Measurements from ENCODE around the gene UQCC3.
A peak's percentile ranks its signal among the peaks of the same experiment; 100 is the strongest.

Gene UQCC3

DNA sequence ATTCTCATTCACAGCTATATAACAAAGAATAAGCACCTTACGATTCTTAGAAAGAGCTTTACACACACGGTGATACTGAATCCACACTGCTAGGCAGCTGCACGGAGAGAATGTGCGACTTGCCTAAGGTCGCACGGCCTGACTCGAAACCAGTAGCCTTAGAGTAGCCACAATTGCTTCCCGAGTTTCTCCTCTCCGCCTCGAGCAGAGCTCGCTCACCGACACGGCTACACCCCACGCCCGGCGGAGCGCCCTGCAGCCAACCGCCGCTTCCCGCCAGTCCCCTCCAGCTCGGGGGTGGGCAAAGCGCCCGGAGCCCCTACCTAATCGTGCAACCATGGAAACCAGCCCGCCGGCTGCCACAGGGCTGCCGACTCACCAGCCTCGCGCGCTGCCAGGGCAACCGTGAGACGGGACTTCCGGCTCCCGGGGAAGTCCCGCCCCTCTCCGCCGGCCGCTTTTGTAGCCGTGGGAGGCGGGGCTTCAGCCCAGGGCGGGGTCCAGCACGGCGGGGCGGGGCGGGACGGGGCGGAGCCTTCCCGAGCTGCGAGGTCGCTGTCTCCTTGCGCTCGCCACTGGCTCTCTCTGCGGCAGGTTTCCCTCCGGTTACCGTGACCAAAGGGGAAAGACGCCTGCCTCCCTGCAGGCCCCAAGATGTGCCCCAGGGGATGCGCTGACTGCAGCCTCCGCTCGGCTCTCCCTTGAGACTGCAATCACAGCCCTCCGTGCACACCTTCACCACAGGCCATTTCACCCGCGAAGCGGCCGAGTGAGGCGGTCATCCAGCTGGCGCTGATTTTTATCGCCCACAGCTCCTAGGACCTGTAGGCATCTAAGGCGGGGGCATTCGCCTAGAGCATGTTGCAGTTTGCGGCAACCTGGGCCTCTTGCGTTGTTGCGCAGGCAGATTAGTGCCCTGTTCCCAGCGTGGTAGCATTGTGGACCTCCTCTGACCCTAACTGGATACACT, 34.7 kb downstream of the UQCC3 start:
- peak; percentile 92 for DNase-seq

DNA sequence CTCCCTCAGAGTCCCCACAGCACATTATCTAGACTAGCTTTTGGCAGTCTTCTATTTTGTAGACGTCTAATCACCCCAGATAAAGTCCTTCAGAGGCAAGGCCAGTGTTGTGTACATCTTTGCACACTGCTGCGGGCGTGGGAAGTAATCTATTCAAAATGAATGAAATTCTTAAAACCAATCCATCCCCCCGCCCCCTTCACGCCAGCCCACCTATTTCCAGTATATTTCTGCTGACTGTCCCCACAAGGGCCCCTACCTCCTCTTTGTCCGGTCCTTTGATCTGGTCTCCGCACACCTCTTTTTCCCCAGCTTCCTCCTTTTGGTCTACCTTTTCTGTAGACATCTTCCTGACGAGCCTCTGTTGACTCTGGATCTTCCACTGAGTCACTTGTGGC, 35.4 kb downstream of the UQCC3 start:
- DNase-seq: no peak

DNA sequence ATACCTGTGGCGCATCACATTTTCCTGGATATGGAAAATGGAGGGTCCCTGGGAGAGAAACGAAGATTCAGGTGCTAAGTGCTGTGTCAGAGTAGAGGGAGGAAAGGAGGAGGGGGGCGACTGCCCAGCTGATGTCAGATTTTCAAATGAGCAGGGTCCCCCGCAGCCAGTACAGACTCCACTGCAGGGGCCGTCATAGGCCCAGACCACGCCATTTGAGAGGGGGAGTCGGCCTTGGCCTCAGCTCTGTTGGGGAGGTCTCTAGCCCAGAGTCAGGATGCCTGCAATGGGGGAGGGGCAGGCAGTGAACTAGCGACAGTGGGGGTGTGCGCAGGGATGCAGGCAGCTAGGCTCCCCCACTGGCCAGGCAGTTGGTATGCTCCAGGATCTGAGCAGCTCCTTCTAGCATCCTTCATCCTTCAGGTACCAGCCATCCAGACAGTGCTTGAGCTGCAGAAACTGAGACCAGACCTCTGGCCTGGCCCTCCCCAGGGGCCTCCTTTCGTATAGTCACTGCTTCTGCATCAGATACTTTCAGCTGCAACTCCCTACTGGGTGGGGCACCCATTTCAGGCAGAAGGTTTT, 35.9 kb downstream of the UQCC3 start, which contains the start of the genes BSCL2 and GNG3:
BSCL2 (minus strand) TSS at position 148 of the 585 bp plus-strand sequence. CDS start 229 bp downstream, outside the sequence.
GNG3 (plus strand) TSS at position 400 of the 585 bp plus-strand sequence. CDS start 620 bp downstream, outside the sequence.
- no peak for DNase-seq

DNA sequence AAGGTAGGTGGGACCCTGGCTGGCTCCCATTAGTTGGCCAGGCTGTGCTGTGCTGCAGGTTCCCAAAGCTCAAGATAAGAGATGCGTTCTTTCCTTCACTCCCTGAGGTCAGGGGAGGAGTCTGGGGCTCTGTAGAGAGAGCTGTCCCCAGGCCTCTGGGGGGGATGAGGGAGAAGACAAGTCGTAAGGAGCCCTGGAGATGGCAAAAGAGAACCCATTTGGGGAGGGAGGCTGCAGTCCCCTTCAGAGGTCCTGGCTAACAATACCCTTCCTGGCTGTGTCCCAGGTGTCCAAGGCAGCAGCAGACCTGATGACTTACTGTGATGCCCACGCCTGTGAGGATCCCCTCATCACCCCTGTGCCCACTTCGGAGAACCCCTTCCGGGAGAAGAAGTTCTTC, 36.9 kb downstream of the UQCC3 start:
- no peak for DNase-seq

DNA sequence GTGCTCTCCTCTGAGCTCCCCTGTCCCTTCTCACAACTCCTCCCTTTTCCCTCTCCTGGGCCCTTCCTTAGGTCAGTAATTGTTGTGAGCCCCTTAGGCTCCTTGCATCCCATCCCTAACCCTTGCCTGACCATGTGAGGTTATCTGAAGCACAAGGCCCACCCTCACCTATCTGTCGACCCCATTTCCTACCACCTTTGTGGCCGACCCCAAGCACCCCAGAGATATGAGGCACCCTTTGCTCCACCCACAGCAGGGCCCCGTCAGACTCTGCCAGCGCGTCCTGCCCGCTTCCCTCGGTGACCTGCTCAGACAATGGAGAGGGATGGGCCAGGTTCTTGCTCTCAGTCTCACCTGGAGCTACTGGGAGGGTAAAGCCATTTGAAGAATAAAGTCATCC, 37.3 kb downstream of the UQCC3 start:
- DNase-seq: peak; percentile 46

DNA sequence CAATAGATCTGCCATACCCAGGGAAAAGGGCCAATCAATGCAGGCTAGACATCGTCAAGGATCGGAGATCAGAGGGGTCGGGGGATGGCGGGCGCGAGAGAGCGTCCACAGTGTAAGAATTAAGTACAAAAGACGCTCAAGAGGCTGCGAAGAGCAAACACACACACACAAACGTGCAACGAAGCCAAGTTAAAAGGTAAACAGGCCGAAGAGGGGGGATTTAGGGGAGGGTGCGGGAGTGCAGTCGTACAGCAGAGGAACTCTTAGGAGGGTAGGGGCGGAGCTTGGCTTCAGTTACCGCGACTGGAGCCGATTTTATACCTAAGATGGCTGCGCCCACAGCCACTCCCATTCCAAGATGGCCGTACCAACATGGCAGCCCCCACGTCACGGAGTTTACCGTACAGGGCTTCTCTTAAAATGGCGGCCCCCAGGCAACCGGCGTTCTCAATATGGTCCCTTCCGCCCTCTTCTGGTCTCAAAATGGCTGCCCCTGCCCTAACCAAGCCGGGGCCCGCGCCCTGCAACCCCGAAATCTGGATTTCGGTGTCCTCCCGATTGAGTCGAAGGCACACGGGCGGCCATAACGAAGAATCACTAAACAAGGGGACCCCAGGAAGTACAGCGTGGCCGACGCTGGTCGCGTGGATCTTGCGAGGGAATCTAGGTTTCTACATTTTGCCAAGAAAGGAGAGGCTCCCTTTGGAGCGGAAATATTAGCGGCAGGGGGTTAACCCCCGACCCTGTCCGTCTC, 38.0 kb downstream of the UQCC3 start:
- DNase-seq: peak; percentile 96

DNA sequence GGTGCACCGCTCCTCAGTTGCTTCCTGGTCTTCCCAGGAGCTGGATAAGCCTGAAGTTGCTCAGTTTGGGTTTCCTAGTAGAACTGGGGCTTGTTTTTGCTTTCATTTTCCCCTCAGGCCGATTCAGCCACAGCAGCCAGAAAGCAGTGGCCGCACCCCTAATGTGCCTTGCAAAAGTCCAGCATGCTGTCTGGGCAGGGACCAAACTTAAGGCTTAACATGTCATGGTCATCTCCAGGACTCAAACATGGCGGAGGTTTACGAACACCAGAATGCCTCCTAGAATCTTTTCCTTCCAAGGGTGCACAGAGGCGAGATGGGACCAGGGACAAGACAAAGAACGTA, 38.5 kb downstream of the UQCC3 start:
- DNase-seq: peak; percentile 24

DNA sequence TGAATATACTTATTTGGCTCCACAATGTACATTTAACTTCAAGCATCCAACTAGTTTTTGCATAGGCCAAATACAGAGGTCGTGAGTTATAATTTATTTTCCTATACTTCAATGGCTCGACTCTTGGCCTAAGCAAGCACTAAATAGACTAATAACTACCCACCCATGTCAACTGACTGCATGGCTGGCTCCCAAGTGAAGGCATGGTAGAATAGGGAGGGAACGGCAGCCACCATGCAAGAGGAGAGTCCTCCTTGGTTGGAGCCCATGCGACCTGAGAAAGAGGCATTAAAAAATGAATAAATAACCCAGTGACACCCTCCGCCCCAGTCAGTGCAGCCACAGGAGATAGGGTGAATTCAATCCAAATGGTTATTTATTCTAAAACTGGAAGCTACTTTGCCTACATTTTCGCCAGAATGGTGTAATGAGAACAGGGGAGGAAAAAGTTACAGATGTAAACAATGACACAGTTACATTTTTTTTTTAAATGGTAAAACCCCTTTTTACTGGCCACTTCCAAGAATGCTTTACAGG, 40.9 kb downstream of the UQCC3 start:
- no peak for DNase-seq

DNA sequence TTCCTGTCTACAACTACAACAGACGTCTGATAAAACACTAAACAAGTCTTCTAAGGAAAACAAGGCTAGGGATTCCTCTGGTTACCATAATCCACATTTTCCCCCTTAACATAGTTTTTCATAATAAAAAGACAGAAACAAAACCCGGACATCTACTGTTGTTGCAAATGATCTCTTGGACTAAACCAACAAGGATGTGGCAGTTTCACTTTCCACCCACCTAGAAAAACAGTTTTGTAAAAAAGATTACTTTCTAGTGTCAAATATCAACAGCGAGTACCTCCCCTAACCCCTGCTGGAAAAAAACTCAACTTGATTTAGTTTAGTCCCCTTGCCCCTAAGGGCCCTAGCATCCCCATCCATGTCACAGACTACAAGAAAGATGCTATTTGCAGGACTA, 41.4 kb downstream of the UQCC3 start:
- DNase-seq: no peak

DNA sequence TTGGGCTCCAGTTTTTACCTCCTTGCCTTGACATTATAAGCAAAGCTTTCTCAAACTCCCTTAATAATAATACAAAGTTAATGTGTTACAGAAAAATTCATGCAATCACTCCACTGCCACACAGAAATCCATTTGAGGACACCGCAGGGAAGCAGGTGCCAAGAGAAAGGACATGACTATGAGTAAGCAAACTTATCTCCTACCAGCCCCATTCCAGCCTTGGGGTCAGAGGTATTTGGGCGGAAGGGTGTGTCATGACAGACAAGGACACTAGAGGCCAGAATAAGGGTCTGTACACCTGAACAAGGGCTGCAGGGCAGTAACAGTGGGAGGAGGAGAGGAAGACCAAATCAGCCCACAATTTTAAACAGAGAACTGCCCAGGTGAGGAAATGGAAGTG, 41.9 kb downstream of the UQCC3 start:
- no peak for DNase-seq

DNA sequence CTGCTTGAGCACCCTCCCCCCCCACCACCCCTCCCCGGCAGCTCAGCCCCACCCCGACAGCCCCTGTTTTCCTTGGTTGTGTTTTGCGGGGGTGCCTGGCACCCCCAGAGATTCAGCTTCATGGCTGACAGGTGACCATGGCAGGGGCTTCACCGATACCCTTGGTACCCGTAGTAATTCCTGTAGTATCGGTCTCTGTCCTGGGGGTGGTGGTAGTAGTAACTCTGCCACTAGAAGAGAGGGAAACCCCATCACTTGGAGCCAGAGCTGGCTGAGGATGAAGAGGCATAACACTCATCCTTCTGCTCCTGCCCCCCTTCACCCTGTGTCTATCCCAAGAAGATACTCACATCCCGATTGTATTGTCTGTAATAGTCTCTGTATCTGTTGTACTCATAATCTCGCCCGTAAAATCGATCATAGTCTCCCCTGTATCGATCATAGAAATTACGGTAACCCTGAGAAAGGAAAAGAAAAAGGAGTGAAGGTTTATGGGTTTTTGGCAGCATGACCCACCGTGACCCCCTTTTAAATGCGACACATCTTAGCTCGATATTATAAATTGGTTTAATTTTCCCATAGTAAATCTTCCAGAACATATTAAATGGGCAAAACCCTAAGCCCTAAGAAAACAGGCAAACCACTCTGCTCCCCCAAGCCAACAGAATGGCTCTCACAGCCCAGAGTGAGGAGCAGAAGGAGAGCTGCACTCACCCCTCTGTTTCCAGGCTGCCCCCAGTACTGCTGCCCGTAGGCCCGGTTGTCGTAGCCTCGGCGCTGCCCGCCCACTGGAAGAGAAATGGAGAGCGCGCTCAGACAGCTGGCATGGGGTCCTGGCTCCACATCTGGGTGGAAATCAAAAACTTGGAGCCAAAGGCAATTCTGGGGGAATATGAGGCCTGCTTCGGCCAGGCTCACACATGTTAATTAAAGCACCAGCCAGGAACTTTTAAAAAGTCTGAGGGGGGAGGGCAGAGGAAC, 44.0 kb downstream of the UQCC3 start:
- no peak for DNase-seq

DNA sequence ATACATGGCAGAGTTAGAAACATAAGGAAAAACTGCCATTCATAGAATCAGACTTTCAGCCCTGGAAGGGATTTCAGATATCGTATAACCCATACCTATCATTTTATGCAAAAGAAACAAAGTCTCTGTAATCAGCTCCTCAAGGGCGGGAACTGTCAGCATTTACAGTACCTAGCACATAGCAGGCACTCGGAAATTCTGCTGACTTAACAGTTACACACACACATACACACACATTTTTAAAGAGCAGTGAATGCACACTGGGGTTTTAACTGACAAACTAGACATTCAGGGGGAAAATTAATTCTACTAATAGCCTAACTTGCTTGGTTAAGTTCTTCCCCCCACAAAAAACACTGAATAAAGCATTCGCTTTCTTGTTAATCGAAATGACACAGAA, 44.7 kb downstream of the UQCC3 start:
- no peak for DNase-seq

DNA sequence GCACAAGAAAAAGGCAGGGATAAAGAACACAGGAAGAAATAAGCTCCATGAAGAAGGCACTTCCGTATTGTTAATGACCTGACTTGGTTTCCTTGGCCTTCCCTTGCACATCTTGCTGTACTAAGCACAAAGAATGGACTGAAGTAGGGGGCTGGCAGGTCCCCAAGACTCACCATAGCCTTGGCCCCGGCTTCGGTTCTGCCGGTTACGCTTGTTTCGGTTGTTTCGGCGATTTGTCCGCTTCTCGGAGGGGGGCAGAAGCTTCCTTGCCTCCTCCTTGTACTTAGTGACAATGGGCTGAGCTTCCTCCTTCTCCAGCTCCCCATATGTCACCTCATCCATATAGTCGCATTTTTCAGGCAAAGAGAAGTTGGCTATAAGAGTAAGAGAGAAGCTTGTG, 45.3 kb downstream of the UQCC3 start:
- DNase-seq: no peak

DNA sequence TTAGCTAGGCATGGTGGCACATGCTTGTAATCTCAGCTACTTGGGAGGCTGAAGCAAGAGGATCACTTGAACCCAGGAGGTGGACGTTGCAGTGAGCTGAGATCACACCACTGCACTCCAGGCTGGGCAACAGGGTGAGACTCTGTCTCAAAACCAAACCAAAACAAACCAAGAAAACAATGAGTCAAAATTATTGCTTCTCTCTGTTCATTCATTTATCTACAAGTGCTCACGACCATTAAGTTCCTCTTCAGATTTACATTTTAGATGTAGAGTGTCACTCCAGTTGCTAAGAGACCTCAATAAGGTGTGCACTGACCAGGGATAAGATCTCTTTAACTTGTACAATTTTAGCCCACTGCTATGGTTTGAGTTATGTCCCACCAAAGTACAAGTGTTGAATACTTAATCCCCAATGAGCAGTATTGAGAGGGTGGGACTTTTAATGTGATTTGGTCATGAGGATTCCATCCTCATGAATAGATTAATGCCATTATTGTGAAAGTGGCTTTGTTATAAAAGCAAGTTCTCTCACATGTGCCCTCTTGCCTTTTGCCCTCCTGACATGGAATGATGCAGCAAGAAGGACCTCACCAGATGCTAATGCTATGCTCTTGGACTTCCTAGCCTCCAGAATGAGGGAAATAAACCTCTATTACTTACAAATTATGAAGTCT, 48.0 kb downstream of the UQCC3 start:
- DNase-seq: no peak

DNA sequence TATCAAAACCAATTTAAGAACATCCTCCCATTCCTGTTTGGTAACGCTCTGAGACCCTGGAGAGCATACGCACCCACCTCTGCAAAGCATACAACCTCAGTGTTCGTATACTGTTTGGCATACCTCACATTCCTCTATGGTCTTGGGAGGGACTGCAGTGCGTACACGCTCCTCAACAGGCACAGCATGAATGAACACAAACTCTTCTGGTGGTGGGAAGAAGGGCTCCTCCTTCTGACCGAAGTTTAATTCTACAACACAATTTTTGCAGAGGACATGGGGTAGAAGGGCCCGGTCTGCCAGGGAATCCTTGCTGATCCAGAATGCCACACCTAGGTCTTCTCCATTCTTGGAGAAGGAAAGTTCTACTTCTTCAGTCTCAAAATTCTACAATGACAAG, 50.5 kb downstream of the UQCC3 start:
- DNase-seq: no peak

All from activated naive CD4-positive, alpha-beta T cell treated with anti-CD3 and anti-CD28 coated beads, Interleukin-2, amount 50 U/mL, for 16 hours (primary cell).